Mesendoderm (in vitro differentiated cells): Measurements from ENCODE around the gene SPOCK3.
A peak's percentile ranks its signal among the peaks of the same experiment; 100 is the strongest.

ENCODE experiments used
- DNase-seq: peaks from one replicate; pipeline ENCODE4 v3.0.0; 2013
- H2AK5ac ChIP-seq: 2 replicates; pipeline ENCODE4 v1.6.1; 2013; ENCODE audit warnings: low read length, inconsistent platforms
- H2BK120ac ChIP-seq: 2 replicates; pipeline ENCODE4 v1.6.1; 2013; ENCODE audit warnings: low read depth, mild to moderate bottlenecking, low read length, moderate library complexity, mixed read lengths
- H2BK15ac ChIP-seq: replicated peaks from 2 replicates; pipeline ENCODE4 v1.6.1; 2013; ENCODE audit warnings: low read depth, mild to moderate bottlenecking, moderate library complexity
- H2BK5ac ChIP-seq: 2 replicates; pipeline ENCODE4 v1.6.1; 2013; ENCODE audit warnings: low read length, inconsistent platforms
- H3K18ac ChIP-seq: 2 replicates; pipeline ENCODE4 v1.6.1; 2013; ENCODE audit warnings: mild to moderate bottlenecking, low read length, mixed read lengths
- H3K23ac ChIP-seq: one replicate; pipeline ENCODE4 v1.6.1; 2013; ENCODE audit warnings: low read length
- H3K27ac ChIP-seq: 2 replicates; pipeline ENCODE4 v1.5.1; 2013; ENCODE audit warnings: low read depth, mild to moderate bottlenecking, inconsistent platforms, low read length, moderate library complexity
- H3K27me3 ChIP-seq: 2 replicates; pipeline ENCODE4 v1.6.1; 2013; ENCODE audit warnings: low read length, control low read depth, mild to moderate bottlenecking, inconsistent platforms; ENCODE audit not compliant: insufficient read depth, poor library complexity
- H3K36me3 ChIP-seq: 2 replicates; pipeline ENCODE4 v1.6.1; 2013; ENCODE audit warnings: low read length, inconsistent platforms; ENCODE audit not compliant: control insufficient read depth, insufficient read depth
- H3K4ac ChIP-seq: one replicate; pipeline ENCODE4 v1.6.1; 2013; ENCODE audit warnings: low read depth, mild to moderate bottlenecking, low read length, moderate library complexity
- H3K4me1 ChIP-seq: 2 replicates; pipeline ENCODE4 v1.6.1; 2013; ENCODE audit warnings: low read depth, low read length, inconsistent platforms; ENCODE audit not compliant: control insufficient read depth
- H3K4me2 ChIP-seq: 2 replicates; pipeline ENCODE4 v1.6.1; 2013; ENCODE audit warnings: low read length
- H3K4me3 ChIP-seq: 2 replicates; pipeline ENCODE4 v1.5.1; 2013; ENCODE audit warnings: mild to moderate bottlenecking, low read length
- H3K56ac ChIP-seq: one replicate; pipeline ENCODE4 v1.6.1; 2013; ENCODE audit warnings: low read length
- H3K79me1 ChIP-seq: 2 replicates; pipeline ENCODE4 v1.6.1; 2013; ENCODE audit warnings: low read length, inconsistent platforms
- H3K79me2 ChIP-seq: 2 replicates; pipeline ENCODE4 v1.6.1; 2013; ENCODE audit warnings: mild to moderate bottlenecking, low read length; ENCODE audit not compliant: control insufficient read depth, insufficient read depth
- H3K9ac ChIP-seq: 2 replicates; pipeline ENCODE4 v1.6.1; 2013; ENCODE audit warnings: low read length, inconsistent platforms
- H4K5ac ChIP-seq: one replicate; pipeline ENCODE4 v1.6.1; 2013; ENCODE audit warnings: low read length
- H4K8ac ChIP-seq: one replicate; pipeline ENCODE4 v1.6.1; 2013; ENCODE audit warnings: low read depth, mild to moderate bottlenecking, control low read depth, low read length, moderate library complexity
- WGBS: extraction: QIAGEN DNeasy Blood & Tissue Kit; methylation state at CpG from one replicate; pipeline ENCODE4 v1.1.7; 2013; ENCODE audit warnings: low lambda C conversion rate, missing lambda C conversion rate; ENCODE audit not compliant: insufficient coverage; ENCODE audit errors: extremely low coverage; 5-methylcytosine and 5-hydroxymethylcytosine counted together

Gene SPOCK3

DNA sequence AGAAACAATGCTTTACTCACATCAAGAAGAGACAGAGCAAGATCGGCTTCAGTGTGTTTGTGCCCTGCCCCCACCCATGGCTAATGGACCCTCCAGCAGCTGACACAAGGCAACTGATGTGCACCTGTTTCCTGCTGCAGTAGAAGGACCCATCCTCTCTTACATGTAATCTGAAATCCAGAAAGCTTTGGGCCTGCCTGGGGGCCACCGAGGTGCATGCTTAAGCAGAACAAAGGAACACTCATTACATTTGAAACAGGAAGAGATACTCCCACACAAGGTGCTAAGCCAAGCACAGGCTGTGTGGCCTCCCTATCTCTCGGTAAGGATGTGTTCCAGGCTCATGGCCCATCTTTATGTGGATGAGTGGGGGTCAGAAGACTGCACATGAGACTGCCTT is 338.0 kb downstream of the SPOCK3 start:
- no peak overlapping the region for H2AK5ac ChIP-seq
- no peaks in the 10 kb centered on the region for H3K27me3 ChIP-seq
- no peaks in the 10 kb centered on the region for H3K79me1 ChIP-seq
- no peak overlapping the region for H2BK15ac ChIP-seq
- no peak overlapping the region for H4K5ac ChIP-seq
- no peak overlapping the region for H3K9ac ChIP-seq
- H3K4me3 ChIP-seq: no peak overlapping the region
- H3K79me2 ChIP-seq: no peaks in the 10 kb centered on the region
- no peak overlapping the region for H3K4me2 ChIP-seq
- no peak overlapping the region for H4K8ac ChIP-seq
- H3K56ac ChIP-seq: no peak overlapping the region
- no peak overlapping the region for H3K4ac ChIP-seq
- no peak overlapping the region for H2BK120ac ChIP-seq
- H3K23ac ChIP-seq: no peak overlapping the region
- no peak overlapping the region for H3K18ac ChIP-seq
- H2BK5ac ChIP-seq: no peak overlapping the region
- no CpG with 5 or more reads among the region's 3 CpGs for WGBS
- H3K27ac ChIP-seq: no peak overlapping the region
- H3K4me1 ChIP-seq: no peaks in the 10 kb centered on the region
- DNase-seq: no peak
- no peaks in the 10 kb centered on the region for H3K36me3 ChIP-seq

DNA sequence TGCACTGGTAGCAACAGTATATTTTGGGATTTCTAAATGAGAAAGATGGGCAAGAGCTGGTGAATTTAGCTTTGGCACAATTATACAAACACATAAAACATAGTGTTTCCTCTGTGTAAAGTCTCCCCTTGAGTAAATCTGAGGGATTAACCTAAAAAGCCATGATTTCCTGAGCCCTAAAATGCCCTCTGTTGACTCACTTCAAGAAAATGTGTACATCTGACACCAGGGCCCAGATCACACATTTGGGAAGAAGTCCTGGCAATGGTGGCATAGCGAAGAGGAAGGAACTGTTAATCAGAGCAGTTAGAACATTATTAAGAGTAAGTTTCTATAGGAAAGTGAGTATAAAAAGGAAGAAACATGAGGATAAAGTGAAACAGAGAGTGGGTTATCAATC is 338.5 kb downstream of the SPOCK3 start:
- H3K56ac ChIP-seq: no peak overlapping the region
- no peaks in the 10 kb centered on the region for H3K27me3 ChIP-seq
- H3K4me2 ChIP-seq: no peak overlapping the region
- no peak overlapping the region for H4K5ac ChIP-seq
- no peak overlapping the region for H3K9ac ChIP-seq
- no peaks in the 10 kb centered on the region for H3K79me1 ChIP-seq
- H3K23ac ChIP-seq: no peak overlapping the region
- no peak overlapping the region for H3K4me3 ChIP-seq
- H3K36me3 ChIP-seq: no peaks in the 10 kb centered on the region
- no peak overlapping the region for H2BK15ac ChIP-seq
- H3K4me1 ChIP-seq: no peaks in the 10 kb centered on the region
- no peaks in the 10 kb centered on the region for H3K79me2 ChIP-seq
- H3K27ac ChIP-seq: no peak overlapping the region
- no peak overlapping the region for H4K8ac ChIP-seq
- no peak overlapping the region for H2AK5ac ChIP-seq
- DNase-seq: no peak
- H3K4ac ChIP-seq: no peak overlapping the region
- no CpG with 5 or more reads among the region's 1 CpG for WGBS
- no peak overlapping the region for H3K18ac ChIP-seq
- no peak overlapping the region for H2BK5ac ChIP-seq
- H2BK120ac ChIP-seq: no peak overlapping the region

DNA sequence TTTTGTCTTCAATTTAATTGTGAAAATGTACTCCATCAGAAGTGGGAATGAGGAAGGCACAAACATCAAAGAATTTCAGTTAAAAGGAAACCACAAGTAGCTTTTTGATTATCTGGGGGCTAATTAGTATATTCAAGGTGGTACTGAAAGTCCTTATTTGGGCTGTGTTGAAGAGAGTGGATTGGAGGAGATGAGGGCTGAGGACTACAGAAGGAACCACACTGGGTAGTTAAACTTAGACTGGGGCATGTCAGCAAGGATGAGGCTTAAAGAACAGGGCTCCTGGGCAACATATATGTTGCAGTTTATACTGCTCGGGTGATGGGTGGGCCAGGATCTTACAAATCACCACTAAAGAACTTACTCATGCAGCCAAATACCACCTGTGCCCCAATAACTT is 346.8 kb downstream of the SPOCK3 start:
- H4K8ac ChIP-seq: no peak overlapping the region
- H3K9ac ChIP-seq: no peak overlapping the region
- no peak overlapping the region for H2BK5ac ChIP-seq
- H3K23ac ChIP-seq: no peak overlapping the region
- no peaks in the 10 kb centered on the region for H3K27me3 ChIP-seq
- H2AK5ac ChIP-seq: no peak overlapping the region
- no peaks in the 10 kb centered on the region for H3K79me2 ChIP-seq
- no peak overlapping the region for H3K27ac ChIP-seq
- H3K4me2 ChIP-seq: no peak overlapping the region
- no peak overlapping the region for H3K18ac ChIP-seq
- H4K5ac ChIP-seq: no peak overlapping the region
- no peak overlapping the region for H2BK15ac ChIP-seq
- H3K4me3 ChIP-seq: no peak overlapping the region
- H3K4me1 ChIP-seq: no peaks in the 10 kb centered on the region
- no peak overlapping the region for H2BK120ac ChIP-seq
- no peak for DNase-seq
- WGBS: no CpG with 5 or more reads among the region's 1 CpG
- H3K4ac ChIP-seq: no peak overlapping the region
- H3K56ac ChIP-seq: no peak overlapping the region
- H3K36me3 ChIP-seq: no peaks in the 10 kb centered on the region
- H3K79me1 ChIP-seq: no peaks in the 10 kb centered on the region

DNA sequence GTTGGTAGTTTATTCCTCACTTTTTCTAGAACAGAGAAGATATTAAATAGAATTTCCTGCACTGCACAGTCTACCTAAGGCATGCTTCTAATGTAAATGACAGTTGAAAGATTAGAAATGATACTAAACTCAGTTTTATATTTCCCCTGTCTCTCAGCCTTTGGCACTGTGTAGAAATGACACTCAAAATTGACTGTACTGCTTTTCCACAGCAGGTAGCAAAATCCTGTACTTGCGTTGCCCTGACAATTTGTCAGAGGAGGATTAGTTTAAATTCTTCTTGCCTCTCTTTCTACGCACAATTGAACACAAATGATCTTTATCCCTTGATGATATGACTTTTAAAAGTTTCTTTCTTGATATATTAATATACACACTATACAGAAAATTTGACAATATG is 347.6 kb downstream of the SPOCK3 start:
- H2BK15ac ChIP-seq: no peak overlapping the region
- DNase-seq: no peak
- H3K79me1 ChIP-seq: no peaks in the 10 kb centered on the region
- H3K79me2 ChIP-seq: no peaks in the 10 kb centered on the region
- H3K9ac ChIP-seq: no peak overlapping the region
- H2AK5ac ChIP-seq: no peak overlapping the region
- no peak overlapping the region for H3K56ac ChIP-seq
- H3K18ac ChIP-seq: no peak overlapping the region
- H3K27me3 ChIP-seq: no peaks in the 10 kb centered on the region
- no peak overlapping the region for H2BK120ac ChIP-seq
- H3K4me3 ChIP-seq: no peak overlapping the region
- H3K36me3 ChIP-seq: no peaks in the 10 kb centered on the region
- H3K27ac ChIP-seq: no peak overlapping the region
- H3K23ac ChIP-seq: no peak overlapping the region
- H3K4me1 ChIP-seq: no peaks in the 10 kb centered on the region
- no peak overlapping the region for H2BK5ac ChIP-seq
- no CpG with 5 or more reads among the region's 2 CpGs for WGBS
- H4K8ac ChIP-seq: no peak overlapping the region
- no peak overlapping the region for H3K4me2 ChIP-seq
- H3K4ac ChIP-seq: no peak overlapping the region
- no peak overlapping the region for H4K5ac ChIP-seq

DNA sequence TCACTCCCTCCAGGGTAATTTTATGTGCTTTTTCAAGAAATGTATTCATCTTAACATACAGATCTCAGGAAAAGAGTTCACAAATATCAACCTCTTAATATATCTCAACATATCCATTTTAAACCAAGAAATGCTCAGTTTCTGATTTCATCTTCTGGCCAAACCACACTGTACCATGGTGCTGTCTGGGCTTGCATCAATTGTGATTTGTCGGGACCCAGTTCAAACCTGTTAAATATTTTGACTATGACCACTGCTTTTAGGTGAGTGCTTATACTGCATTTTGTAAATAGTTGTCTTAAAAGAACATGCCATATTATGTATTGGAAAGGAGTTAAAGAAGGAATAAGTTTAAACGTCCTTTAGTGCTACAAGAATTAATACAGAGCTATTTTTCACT is 352.1 kb downstream of the SPOCK3 start:
- no peaks in the 10 kb centered on the region for H3K36me3 ChIP-seq
- DNase-seq: no peak
- H3K9ac ChIP-seq: no peak overlapping the region
- H3K18ac ChIP-seq: no peak overlapping the region
- H4K8ac ChIP-seq: no peak overlapping the region
- H2AK5ac ChIP-seq: no peak overlapping the region
- no peak overlapping the region for H3K27ac ChIP-seq
- no peak overlapping the region for H4K5ac ChIP-seq
- H3K4ac ChIP-seq: no peak overlapping the region
- no peak overlapping the region for H3K4me3 ChIP-seq
- H3K79me1 ChIP-seq: no peaks in the 10 kb centered on the region
- H3K56ac ChIP-seq: no peak overlapping the region
- no peak overlapping the region for H3K23ac ChIP-seq
- no peaks in the 10 kb centered on the region for H3K4me1 ChIP-seq
- no peak overlapping the region for H2BK120ac ChIP-seq
- no peaks in the 10 kb centered on the region for H3K27me3 ChIP-seq
- H2BK5ac ChIP-seq: no peak overlapping the region
- no peak overlapping the region for H3K4me2 ChIP-seq
- H3K79me2 ChIP-seq: no peaks in the 10 kb centered on the region
- WGBS: no CpG with 5 or more reads among the region's 2 CpGs
- no peak overlapping the region for H2BK15ac ChIP-seq

DNA sequence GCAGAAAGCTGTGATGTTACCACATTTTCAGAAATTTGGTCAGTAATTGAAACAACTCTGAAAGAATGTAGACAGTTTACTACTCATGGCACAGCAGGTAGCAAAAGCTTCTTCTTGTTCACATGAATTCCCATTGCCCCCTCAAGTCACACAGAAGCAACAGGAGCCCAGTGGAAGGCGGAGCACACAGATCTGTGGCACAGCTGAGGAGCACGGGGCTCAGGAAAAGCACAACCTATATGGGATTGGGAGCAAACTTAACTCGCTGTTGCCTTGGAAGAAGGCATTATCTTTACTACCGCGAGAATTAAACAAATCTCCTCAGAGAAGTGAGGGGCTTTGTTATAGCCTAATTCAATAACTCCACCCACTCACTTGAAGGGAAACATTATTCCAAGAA is 358.5 kb downstream of the SPOCK3 start:
- H4K8ac ChIP-seq: no peak overlapping the region
- no peak overlapping the region for H2BK15ac ChIP-seq
- H3K9ac ChIP-seq: no peak overlapping the region
- no peaks in the 10 kb centered on the region for H3K79me2 ChIP-seq
- no CpG with 5 or more reads among the region's 5 CpGs for WGBS
- no peak overlapping the region for H4K5ac ChIP-seq
- H3K27me3 ChIP-seq: no peaks in the 10 kb centered on the region
- no peak overlapping the region for H2BK120ac ChIP-seq
- H3K27ac ChIP-seq: no peak overlapping the region
- no peaks in the 10 kb centered on the region for H3K79me1 ChIP-seq
- no peak overlapping the region for H3K23ac ChIP-seq
- H2AK5ac ChIP-seq: no peak overlapping the region
- H3K4me2 ChIP-seq: no peak overlapping the region
- H3K36me3 ChIP-seq: no peaks in the 10 kb centered on the region
- no peak overlapping the region for H3K4ac ChIP-seq
- no peak overlapping the region for H2BK5ac ChIP-seq
- H3K18ac ChIP-seq: no peak overlapping the region
- no peak overlapping the region for H3K4me3 ChIP-seq
- no peaks in the 10 kb centered on the region for H3K4me1 ChIP-seq
- no peak overlapping the region for H3K56ac ChIP-seq
- peak; percentile 10 for DNase-seq
